Upper lobe of right lung (tissue), 1 donor: ENCODE data around the gene TBC1D22A. TPM values are rescaled to one million over a fixed set of nuclear protein-coding genes. Genes with fewer than 3 reads are reported as not detected.

ENCODE experiments used
- ATAC-seq: fragments of 200-7000 bp; cut with Tn5 transposase; one replicate; pipeline ENCODE4 v1.9.1; 2020; ENCODE audit warnings: mild to moderate bottlenecking, moderate library complexity
- DNase-seq: peaks from one replicate; pipeline ENCODE4 v3.0.0-alpha.2; 2020
- H3K27ac ChIP-seq: fragments of 200-600 bp; one replicate; pipeline ENCODE4 v1.8.0; 2022
- H3K27me3 ChIP-seq: fragments of 200-600 bp; one replicate; pipeline ENCODE4 v1.8.0; 2022; ENCODE audit warnings: mild to moderate bottlenecking
- H3K36me3 ChIP-seq: fragments of 200-600 bp; one replicate; pipeline ENCODE4 v1.8.0; 2022
- H3K4me1 ChIP-seq: fragments of 200-600 bp; one replicate; pipeline ENCODE4 v1.8.0; 2022
- H3K4me3 ChIP-seq: fragments of 200-600 bp; one replicate; pipeline ENCODE4 v1.8.0; 2022; ENCODE audit warnings: mild to moderate bottlenecking
- H3K9me3 ChIP-seq: fragments of 200-600 bp; one replicate; pipeline ENCODE4 v1.8.0; 2022
- intact Hi-C: fragments of 100-400 bp; cut with DNase I; formaldehyde crosslinking; loops from one replicate; pipeline ENCODE4 v1.11.0; 2022
- total RNA-seq: library from RNA; stranded (reverse); fragmentation: NEBNext Ultra II Directional; extraction: Animal tissue kit (Norgen Biotek cat#: 25700); gene quantifications from one replicate; pipeline ENCODE4 v1.2.1, GENCODE V29; 2021
- TF ChIP-seq, protein P1 (sequence below): fragments of 200-600 bp; IDR thresholded peaks from one replicate; pipeline ENCODE4 v1.8.0; 2022; ENCODE audit warnings: antibody characterized with exemption
- donor health status: DM: no; HTN: yes; CAD: no; lungs with severe emphysema.

TBC1D22A gene
- total RNA-seq, 1 donor from 2014 or later = 31.3 TPM

DNA sequence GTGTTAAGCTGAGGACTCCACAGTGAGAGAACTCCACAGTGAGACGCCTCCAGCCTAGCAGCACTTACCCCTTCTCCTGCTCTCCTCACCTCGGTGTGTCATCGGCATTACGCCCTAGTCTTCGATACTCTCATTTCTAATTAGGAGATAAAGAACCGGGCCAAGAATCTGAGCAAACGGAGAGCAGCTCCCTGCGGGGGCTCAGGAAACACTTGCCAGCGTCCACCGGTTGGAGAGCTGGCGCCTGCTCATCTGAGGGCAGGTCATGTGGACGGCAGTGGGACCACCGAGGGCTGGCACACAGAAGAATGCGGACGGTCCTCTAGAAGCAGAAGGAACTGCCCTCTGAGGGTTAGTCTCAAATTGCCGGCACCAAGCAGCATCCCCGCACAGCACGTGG lies 37.4 kb upstream of the TBC1D22A start:
- no peak overlapping the region for H3K27ac ChIP-seq
- H3K36me3 ChIP-seq = peaks cover 19% of the 10 kb centered on the region
- intact Hi-C loops = no loop called here
- DNase-seq (no peak), ATAC-seq (no peak)
- no peak overlapping the region for H3K4me3 ChIP-seq
- TF ChIP-seq, protein P1, sequence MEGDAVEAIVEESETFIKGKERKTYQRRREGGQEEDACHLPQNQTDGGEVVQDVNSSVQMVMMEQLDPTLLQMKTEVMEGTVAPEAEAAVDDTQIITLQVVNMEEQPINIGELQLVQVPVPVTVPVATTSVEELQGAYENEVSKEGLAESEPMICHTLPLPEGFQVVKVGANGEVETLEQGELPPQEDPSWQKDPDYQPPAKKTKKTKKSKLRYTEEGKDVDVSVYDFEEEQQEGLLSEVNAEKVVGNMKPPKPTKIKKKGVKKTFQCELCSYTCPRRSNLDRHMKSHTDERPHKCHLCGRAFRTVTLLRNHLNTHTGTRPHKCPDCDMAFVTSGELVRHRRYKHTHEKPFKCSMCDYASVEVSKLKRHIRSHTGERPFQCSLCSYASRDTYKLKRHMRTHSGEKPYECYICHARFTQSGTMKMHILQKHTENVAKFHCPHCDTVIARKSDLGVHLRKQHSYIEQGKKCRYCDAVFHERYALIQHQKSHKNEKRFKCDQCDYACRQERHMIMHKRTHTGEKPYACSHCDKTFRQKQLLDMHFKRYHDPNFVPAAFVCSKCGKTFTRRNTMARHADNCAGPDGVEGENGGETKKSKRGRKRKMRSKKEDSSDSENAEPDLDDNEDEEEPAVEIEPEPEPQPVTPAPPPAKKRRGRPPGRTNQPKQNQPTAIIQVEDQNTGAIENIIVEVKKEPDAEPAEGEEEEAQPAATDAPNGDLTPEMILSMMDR = no peak
- no peaks in the 10 kb centered on the region for H3K9me3 ChIP-seq
- peaks cover 8% of the 10 kb centered on the region for H3K4me1 ChIP-seq
- no peaks in the 10 kb centered on the region for H3K27me3 ChIP-seq

DNA sequence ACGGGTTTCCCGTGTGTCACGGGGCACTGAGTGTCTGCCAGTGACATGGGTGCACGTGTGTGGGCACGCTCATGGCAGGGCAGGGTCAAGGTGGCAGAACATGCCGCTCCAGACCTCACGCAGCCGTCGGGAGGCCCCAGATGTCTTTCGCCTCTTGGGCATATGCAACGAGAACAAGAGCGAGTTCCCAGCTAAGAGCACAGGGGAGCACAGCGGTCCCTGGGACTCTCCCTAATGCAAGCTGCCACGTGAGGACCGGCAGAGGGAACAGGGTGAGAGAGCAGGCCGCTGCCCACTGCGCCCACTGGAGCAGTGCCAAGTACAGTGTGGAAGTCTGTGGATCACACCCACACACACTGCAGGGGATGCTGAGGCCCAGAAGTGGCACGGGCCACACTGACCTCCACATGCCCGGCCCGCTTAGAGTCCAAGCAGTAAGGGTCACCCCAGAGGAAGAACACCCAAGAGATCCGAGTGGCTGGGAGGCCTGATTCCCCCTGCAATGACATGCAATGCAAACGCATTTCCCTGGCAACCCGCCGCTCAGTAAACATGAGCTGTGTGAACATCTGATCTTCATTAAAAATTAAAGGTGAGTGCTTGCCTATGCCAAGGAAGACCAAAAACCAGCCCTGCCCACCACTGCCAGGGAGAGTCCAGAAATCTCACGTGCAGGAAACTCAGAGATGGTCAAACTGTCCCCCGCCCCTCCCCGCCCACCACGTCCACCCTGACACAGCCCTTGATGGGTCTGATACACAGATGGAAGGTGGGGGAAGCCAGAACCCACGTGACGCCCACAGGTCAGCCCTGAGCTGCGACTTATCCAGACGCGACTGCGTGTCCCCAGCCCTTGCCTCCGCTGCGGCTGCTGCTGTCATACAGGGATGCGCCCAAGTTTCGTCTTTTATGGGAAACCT lies 36.1 kb upstream of the TBC1D22A start:
- Histone ChIP-seq H3K36me3 (peaks cover 9% of the 10 kb centered on the region), H3K27ac (no peak overlapping the region), H3K4me3 (no peak overlapping the region), H3K4me1 (peaks cover 13% of the 10 kb centered on the region), H3K9me3 (no peaks in the 10 kb centered on the region), H3K27me3 (no peaks in the 10 kb centered on the region)
- ATAC-seq (peak; percentile 50), DNase-seq (no peak)
- intact Hi-C loops = no loop called here
- TF ChIP-seq, protein P1 = no peak

DNA sequence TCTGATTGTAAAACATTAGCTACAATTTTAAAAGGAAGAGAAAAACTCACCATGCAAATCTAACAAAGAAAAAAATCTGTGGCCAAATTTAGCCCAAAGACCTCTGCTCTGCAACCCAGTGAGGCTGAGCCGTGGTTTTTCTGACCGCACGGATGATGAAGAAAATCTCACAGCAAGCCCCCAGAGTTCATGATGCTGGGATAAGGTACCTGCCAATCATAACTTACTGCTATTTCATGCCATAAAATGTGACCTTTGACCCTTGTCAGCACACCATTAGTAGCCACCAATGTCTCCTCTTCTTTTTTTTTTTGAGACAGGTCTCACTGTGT lies 35.5 kb upstream of the TBC1D22A start:
- intact Hi-C loops = no loop called here
- Histone ChIP-seq H3K36me3 (peaks cover 9% of the 10 kb centered on the region), H3K9me3 (no peaks in the 10 kb centered on the region), H3K4me1 (peaks cover 19% of the 10 kb centered on the region), H3K27ac (no peak overlapping the region), H3K4me3 (no peak overlapping the region), H3K27me3 (no peaks in the 10 kb centered on the region)
- TF ChIP-seq, protein P1 = no peak
- ATAC-seq = no peak
- no peak for DNase-seq

DNA sequence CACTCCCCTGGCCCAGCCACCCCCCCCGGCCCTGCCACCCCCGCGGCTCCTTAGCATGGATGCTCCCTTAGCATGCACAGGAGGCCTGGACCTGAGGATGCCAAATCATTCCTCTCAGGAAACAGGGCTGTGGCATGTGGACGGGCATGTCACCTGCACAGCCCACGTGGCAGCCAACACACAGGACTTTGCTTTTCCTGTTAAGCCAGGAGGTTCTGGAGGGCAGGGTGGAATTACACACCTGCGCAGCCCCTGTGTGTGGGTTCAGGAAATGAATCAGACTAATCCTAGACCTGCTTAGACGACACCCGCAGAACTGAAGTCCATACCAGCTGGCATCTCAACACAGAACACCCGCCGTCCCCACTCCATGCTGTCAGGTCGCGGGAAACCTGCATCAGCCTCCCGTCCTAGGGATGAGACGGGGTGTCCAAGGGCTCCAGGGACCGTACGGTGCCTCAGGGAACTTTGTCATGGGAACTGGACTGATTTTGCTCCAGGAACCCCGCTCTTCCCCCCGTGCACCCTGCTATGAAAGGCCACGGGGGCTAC lies 34.6 kb upstream of the TBC1D22A start:
- peaks cover 21% of the 10 kb centered on the region for H3K4me1 ChIP-seq
- intact Hi-C loops = no loop called here
- no peak for ATAC-seq
- peaks cover 7% of the 10 kb centered on the region for H3K36me3 ChIP-seq
- no peaks in the 10 kb centered on the region for H3K9me3 ChIP-seq
- no peak overlapping the region for H3K27ac ChIP-seq
- H3K27me3 ChIP-seq = no peaks in the 10 kb centered on the region
- TF ChIP-seq, protein P1 = no peak
- no peak for DNase-seq
- H3K4me3 ChIP-seq = no peak overlapping the region

DNA sequence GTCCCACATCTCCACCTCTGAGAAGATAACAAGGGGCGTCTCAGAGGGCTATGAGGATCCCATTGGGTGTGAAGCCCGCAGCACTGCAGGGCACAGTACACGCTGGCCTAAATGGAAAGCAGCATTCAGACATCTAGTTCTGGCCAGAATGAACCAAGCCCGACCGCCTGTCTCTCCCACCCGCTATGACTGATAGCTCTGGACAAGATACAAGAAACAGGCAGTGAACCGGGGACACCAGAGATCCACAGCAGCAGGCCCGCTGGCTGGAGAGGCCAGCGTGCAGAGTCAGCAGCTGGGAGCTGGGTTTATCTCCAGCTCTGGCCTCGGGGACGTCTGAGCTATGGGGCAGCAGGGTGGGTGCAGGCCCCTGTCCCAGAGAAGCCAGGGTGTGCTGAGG lies 34.0 kb upstream of the TBC1D22A start:
- Histone ChIP-seq H3K27ac (no peak overlapping the region), H3K27me3 (no peaks in the 10 kb centered on the region), H3K36me3 (peaks cover 5% of the 10 kb centered on the region), H3K9me3 (no peaks in the 10 kb centered on the region), H3K4me1 (peaks cover 23% of the 10 kb centered on the region), H3K4me3 (no peak overlapping the region)
- TF ChIP-seq, protein P1 = no peak
- no peak for DNase-seq
- intact Hi-C loops = no loop called here
- no peak for ATAC-seq
